ENCODE data around the gene NPAT. TPM values are rescaled to one million over a fixed set of nuclear protein-coding genes. Genes with fewer than 3 reads are reported as not detected.

The NPAT gene
- total and polyA plus RNA-seq, 2 of the 13 experiments (the other 11 are each of a cell fraction or from before 2014, with no cell fraction given), result 4.4 to 11.2 TPM

- TF ChIP-seq ZNF609 (CRISPR knock-in tag; IDR thresholded peaks at IDR 0.05; ENCODE audit: borderline replicate concordance), result no peak
- peak; percentile 36; the same call in 1 of the 2 replicates for TF ChIP-seq ZNF414 (CRISPR knock-in tag; IDR thresholded peaks at IDR 0.05)
- TF ChIP-seq ZNF615 (CRISPR knock-in tag; IDR thresholded peaks at IDR 0.05; ENCODE audit: borderline replicate concordance), result no peak
- peak; percentile 92; the same call in 1 of the 2 replicates for TF ChIP-seq THAP8 (CRISPR knock-in tag; IDR thresholded peaks at IDR 0.05; ENCODE audit: borderline replicate concordance)
- TF ChIP-seq FOXP4 (CRISPR knock-in tag; IDR thresholded peaks at IDR 0.05), result peak; percentile 43; the same call in 1 of the 2 replicates
- no peak for TF ChIP-seq ZNF33A (CRISPR knock-in tag; IDR thresholded peaks at IDR 0.05; ENCODE audit: borderline replicate concordance)
- TF ChIP-seq PPARG (CRISPR knock-in tag; conservative IDR thresholded peaks at IDR 0.05), result peak; percentile 39; the same call in 1 of the 2 replicates
- no peak for TF ChIP-seq FOSL2 (CRISPR knock-in tag; IDR thresholded peaks at IDR 0.05)
- no peak; the same call in 1 of the 2 replicates for TF ChIP-seq ZNF281 (CRISPR knock-in tag; IDR thresholded peaks at IDR 0.05; ENCODE audit: borderline replicate concordance)
- no peak for TF ChIP-seq HNRNPL (IDR thresholded peaks at IDR 0.05; ENCODE audit: low read depth, low read length)
- no peak for TF ChIP-seq ZFP36 (IDR thresholded peaks at IDR 0.05; ENCODE audit: borderline replicate concordance, low read depth, low read length, partially characterized antibody)
- no peak for TF ChIP-seq MIER2 (CRISPR knock-in tag; IDR thresholded peaks at IDR 0.05)
- no peak; the same call in 1 of the 2 replicates for TF ChIP-seq CREM (IDR thresholded peaks at IDR 0.05)
- no peak for TF ChIP-seq CREM (CRISPR knock-in tag; IDR thresholded peaks at IDR 0.05)
- TF ChIP-seq AGO2 (optimal IDR thresholded peaks at IDR 0.05; ENCODE audit: low read depth, low read length), result peak; percentile 85
Measured at GRCh38 chr11:108121274-108122155, 100.9 kb downstream of the NPAT start, which contains the start of gene ACAT1 (continued).

Measured in HepG2 (cell line).